HG03575 (cell line): Measurements from ENCODE around the gene PLA2G4F.

Source experiments
- ATAC-seq: cut with Tn5 transposase; IDR thresholded peaks from one replicate; pipeline ENCODE4 v1.9.1; 2021; ENCODE audit not compliant: unreplicated experiment, insufficient number of reproducible peaks, low FRiP score; ENCODE audit errors: extremely low read depth

Gene PLA2G4F

DNA sequence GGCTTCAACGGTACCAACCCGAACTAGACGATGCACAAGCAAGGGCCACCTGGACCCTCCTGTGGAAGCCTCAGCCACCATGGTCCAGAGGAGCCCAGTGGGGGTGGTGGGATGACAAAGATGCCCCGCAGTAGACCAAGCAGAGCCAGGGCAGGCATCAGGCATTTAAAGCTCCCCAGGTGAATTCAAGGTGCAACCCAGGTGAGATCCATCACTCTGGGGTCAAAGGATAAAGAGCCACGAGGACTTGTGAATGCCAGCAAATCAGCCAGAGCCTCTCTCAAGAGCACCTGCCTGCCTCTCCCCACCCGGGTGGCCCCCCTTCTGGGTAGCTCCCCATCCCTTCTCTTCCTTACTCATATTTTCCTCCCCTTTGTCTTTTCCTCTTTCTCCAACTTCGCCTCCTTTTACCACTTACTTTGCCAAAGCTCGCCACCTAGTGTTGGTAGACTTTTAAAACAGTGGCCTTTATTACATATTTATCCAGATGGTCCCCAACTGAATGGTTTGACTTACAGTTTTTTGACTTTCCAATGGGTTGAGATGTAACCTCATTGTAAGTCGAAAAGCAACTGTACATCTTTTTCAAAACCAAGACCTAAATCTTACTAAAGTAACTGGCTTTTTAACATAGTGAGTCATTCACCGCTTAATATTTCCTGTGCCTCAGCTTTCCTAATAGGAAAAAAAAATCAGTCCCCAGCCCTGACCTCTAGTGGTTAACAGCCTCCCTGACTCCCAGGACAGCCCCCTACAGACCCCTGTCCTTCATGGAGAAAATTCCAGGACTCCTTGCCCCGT lies 18.8 kb downstream of the PLA2G4F start:
- ATAC-seq = no peak

DNA sequence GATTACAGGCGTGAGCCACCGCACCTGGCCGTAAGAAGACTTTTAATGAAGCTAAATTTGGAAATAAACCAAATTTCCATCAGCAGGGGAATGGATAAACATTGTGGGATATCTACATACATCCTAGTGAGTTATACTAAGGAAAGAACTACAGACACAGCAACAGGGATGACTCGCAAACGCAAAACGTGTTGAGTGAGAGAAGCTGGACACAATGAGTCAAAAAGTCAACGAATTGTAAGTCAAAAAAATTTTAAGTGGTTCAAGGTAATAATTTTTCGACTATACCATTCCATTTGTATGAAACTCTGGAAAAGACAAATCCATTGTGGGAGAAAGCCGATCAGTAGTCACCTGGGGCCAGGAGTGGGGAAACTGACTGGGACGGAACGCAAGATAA lies 19.9 kb downstream of the PLA2G4F start:
- ATAC-seq = no peak

DNA sequence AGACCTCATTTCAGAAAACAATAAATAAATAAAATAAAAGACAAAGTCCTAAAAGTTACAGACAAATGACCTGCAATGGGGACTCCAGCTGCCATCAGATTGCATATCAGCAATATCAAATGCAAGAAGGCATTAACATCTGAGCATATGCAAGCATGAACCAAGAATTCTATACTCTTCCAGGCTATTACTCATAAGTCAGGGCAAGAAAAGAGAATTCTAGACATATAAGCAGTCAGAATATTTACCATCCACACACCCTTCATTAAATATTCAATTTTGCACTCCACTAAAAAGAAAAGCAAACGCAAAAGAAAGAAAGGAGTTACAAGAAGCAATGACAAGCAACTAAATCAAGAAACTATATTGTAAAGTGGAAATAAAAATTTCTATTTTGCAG lies 21.1 kb downstream of the PLA2G4F start:
- ATAC-seq = no peak

DNA sequence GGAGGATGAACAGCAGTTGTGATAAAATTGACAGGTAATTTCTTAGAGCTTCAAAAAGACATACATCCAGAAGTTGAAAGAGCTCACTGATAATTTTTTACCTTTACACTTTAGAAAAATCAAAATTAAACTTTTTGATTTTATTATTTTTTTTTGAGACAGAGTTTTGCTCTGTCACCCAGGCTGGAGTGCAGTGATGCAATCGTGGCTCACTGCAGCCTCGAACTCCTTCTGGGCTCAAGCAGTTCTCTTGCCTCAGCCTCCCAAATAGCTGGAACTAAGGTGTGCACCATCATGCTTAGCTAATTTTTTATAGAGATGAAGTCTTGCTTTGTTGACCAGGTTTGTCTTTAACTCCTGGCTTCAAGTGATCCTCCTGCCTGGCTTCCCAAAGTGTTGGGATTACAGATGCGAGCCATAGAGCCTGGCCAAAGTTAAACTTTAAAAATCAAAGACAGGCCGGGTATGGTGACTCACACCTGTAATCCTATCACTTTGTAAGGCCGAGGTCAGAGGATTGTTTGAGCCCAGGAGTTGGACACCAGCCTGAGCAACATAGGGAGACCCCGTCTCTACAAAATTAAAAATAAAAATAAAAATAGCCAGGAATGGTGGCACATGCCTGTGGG lies 21.7 kb downstream of the PLA2G4F start:
- ATAC-seq = no peak

DNA sequence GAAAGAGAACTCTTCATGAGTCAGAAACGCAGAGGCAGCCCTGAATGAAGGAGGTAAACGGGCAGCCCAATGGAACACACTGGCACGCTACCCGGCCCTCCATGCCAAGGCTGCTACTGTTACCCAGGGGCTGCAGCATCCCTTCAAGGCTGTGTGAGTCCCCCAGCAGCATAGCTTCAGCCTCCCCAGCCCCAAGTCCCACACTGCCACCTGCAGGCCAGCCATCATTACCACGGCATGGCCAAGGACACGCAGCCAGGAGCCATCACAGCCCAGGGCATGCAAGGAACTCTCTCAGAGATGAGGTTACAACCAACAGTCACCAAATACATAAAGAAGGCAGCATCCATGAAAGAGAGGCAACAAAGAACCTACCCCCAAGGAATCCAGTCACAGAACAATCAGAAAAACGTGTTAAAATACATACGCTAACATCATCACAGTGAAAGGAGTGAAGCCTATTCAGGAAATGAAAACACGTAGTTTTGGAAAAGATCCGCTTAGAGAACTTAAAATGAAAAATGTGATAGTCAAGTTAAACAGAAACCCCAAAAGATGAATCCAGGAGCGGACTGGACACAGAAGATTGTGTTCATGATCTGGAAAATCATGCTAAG lies 22.4 kb downstream of the PLA2G4F start:
- no peak for ATAC-seq

DNA sequence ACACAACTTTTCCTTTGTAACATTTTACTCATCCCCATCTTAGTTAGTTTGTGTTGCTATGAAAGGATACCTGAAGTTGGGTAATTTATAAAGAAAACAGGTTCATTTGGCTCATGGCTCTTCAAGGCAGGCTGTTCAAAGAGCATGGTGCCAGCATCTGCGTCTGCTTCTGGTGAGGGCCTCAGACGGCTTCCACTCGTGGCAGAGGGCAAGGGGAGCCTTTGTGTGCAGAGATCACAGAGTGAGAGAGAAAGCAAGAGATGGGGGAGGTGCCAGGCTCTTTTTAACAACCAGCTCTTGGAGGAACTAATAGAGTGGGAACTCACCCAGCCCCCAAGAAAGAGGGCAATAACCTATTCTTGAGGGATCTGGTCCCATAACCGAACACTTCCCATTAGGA lies 23.1 kb downstream of the PLA2G4F start:
- ATAC-seq = no peak

DNA sequence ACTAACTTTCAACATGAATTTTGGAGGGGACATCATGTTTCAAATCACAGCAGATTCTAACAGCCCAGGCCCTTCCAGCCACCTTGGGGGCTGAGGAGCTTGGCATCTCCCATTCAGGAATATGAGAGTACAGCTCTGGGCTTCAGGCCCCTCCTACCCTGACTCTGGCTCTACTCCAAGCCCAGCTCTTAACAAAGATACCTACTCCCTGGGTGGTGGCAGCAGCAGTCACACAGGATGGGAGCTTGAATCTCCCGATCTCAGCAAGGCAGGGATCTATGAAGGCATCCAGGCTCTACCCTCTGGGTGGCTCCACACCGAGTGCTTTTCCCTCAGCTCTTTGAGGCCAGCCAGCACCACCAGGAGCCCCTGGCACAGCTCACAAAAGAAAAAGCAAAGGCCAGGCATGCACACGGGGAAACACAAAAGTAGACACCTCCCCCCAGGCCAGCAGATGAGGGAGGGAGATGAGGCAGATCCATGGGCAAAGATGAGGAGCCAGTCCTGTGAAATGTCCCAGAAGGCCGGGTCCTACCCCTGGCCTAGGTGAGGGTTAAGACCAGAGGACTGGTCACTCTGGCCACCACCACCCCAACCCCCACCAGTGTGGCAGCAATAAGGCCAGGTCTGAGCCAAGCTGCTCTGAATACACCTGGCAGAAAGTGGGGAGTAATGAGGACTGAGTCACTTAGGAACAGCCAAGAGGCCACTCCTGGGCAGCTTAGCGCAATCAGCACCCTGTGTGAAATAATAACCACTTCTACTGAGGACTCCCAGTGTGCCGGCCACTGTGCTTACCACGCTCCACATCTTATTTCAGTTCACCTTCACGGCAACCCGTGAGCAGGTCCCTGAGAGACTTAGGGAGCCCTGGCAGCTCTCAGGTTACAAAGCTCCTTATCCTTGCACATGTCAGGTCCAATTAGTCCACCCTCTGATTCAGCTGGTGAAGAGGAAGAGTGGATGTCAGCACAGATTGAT lies 24.3 kb downstream of the PLA2G4F start:
- ATAC-seq = no peak

DNA sequence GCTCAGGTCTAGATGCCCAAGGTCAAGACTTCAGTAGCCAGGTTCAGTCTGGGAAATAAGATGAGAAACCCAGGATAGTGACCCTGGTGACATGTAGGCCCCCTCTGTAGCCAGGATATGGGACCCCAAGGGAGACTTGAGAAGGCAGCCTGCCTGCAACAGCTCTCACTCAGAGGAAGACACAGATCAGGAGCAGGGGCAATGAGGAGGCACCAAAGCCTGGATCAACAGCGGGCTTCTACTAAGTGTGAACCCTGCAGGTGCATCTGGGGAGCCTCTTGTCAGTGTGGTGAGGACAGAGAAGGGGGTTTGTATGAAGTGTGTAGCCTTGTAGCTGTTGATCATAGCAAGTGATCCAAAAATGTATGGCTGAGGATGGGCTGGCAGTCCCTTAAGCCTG lies 25.4 kb downstream of the PLA2G4F start:
- ATAC-seq = no peak

DNA sequence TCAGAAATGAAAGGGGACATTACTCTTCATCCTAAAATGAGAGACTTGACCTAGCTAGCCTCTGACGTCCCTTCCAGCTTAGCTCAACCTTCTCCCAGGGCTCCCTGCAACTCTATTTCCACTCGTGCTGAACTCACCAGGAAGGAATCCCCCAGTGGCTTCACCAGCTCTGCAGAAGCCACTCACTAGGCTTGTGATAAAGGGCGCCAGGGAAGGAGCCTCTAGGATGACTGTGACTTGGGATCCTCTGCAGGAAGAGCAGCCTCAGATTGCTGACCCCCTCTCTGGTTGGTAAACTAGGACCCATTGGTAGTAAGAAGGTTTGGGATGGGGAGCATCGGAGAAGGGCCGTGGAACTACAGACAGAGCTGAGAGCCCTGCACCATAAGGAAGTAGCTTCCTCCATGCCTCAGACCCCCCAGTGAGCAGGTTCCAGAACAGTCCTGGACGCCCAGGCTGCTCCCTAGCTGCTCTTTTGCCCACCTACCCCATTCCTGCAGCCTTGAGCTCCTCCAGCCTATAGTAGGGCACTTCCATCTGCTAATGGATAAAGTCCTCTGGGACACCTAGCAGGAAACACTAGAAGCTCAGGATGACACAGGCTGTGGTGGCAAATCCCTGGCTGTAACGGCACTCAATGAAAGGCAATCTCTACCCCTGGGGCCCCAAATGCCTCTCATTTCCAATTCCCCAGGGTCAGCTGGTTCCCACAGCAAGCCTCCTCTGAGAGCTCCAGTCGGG lies 26.0 kb downstream of the PLA2G4F start:
- ATAC-seq = no peak

DNA sequence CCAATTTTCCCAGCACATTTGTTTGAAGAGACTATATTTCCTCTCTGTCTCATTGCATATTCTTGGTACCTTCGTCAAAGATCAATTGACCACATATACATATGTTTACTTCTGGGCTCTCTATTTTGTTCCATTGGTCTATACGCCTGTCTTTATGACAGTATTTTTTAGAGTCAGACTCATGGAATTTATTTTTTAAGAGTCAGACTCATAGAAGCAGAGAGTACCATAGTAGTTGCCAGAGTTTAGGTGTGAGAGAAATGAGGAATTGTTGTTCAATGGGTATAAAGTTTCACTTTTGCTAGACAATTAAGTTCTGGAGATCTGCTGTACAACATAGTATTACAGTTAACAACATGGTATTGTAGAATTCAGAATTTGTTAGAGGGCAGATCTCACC lies 27.1 kb downstream of the PLA2G4F start:
- no peak for ATAC-seq

DNA sequence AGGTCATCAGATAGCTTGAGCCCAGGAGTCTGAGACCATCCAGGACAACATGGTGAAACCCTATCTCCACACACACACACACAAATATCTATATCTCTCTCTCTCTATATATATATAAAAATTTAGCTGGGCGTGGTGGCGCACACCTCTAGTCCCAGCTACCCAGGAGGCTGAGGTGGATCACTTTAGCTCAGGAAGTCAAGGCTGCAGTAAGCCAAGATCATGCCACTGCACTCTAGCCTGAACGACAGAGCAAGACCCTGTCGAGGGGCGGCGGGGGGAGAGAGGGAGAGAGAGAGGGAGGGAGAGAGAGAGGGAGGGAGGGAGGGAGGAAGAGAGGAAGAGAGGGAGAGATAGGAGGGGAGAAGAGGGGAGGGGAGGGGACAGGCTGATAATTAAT lies 28.0 kb downstream of the PLA2G4F start:
- ATAC-seq = no peak

DNA sequence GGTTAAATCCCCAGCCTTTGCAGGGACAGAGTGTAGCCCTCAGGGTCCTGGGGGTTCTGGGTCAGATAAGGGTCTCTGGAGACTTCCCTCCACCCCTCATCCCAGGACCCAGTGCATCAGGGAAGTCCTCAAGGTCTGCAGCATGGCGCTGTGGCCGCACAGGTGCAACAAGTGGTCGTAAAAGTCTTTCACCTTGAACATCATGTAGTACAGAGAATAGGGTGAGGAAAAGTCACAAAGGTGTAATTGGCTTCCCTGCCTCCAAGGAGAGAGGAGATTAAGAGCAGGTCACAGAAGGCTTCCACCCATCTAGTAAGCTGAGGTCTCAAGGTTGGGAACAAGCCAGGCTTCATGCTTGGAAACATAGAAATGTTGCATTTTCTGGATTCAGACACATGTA lies 32.9 kb downstream of the PLA2G4F start:
- no peak for ATAC-seq

DNA sequence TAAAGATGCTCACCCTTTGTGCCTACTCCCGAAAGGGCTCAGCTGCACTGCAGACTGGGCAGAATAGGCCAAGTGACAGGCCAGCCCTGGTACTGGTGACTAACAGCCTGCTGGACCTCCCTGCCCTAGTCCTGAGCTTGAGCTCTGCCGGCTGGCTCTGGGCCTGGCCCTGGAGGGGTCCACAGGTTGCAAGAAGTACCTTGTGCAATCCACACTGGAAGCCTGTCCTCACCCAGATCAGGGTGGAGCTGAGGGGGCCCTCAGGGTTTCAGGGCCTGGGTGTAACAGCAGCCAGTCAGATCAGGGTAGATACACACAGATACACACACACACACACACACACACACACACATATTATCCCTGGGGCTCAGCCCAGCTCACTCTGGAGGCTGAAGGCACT lies 34.8 kb downstream of the PLA2G4F start:
- no peak for ATAC-seq

DNA sequence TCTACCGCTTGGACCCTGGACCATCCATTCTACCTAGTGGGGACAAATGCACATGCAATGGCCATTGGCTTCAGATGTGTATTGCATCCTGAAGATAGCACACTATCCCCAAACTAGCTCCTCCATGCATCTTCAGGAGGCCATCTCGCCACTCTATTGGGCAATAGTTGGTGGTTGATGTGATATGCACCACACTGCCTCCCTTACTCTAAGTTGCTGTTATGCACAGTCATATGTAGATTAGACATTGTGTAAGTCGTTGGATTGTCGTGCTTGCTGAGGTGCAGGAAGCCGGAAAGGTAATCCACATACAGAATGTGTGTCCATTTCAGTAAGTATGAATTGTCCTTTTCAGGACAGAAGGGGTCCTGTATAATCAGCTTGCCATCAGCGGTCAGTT lies 35.4 kb downstream of the PLA2G4F start:
- ATAC-seq = no peak

DNA sequence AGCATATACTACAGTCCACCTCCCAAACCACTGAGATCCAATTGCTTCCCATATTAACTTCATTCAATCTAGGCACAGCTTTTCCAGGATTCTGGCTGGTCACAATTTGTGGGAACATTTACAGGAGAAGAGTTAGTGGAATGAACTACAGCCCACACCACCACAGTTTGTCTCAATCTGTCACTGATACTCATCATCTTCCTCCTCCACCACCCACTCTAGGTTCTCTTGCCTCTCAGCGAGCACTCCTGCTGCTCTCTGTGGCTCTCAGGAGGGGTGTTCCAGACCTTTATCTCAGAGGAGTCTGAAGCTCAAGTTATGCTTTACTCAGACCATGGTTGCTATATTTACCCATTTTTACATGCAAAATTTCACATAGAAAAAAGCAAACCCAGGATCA lies 36.2 kb downstream of the PLA2G4F start:
- ATAC-seq = no peak

DNA sequence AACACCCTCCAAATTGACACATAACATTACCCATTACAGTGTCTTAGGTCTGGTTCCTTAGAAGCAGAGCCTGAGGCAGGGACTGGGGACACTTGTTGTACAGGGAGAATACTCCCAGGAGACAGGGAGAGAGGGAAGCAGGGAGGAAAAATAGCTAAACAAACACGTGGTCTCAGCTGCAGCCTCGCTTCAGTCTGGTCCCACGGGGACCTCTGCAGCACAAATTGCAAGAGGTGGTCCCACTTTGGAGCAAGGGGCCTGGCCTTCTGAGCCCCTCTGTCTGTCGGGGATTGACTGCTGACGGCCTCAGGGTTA lies 37.0 kb downstream of the PLA2G4F start:
- ATAC-seq = no peak

DNA sequence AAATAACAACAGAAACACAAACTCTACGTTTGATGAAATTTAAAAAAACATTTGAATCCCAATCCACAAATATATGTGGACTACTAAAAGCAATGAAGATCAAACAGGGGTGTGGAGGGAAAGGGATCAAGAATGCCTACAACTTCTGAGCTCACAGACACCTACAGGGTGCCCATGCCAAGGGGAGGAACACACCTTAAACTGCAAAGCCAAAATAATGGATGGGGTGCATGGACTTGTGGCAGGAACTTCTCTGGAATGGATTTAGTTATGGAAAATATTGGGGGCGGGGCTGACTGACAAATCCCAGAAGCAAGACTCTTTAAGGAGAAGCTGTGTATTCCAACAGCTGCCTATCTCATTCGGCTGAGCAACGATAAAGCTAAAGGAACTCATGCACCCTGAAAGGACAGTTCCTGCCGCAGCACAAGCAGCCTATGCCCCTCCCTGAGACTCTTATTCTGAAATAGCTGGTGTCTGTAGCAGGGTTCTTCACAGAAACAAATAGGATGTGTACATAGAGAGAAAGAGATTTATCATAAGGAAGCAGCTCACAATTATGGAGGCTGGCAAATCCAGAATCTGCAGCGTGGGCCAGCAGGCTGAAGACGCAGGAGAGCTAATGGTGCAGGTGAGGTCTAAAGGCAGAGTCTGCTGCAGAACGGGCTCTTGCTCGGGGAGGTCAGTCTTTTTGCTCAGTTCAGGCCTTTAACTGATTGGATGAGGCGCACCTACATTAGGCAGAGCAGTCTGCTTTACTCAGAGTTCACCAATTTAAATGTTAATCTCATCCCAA lies 37.6 kb downstream of the PLA2G4F start:
- no peak for ATAC-seq

DNA sequence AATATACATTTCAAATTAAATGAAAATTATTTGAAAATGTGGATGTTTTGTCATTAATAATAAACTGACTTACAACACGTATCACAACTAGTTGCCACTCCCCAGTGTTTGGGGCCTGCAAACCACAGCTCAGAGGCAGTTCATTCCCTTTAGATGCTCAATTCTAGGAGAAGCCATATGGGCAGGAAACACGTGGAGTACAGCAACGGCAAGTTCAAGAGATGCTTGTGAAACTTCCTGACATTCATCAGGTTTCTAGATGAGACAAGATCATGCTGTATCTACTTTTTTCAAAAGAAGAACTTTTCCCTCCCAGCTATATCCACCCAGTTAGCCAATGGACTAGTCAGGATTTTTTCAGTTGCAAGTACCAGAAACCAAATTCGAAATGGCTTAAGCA lies 44.5 kb downstream of the PLA2G4F start:
- ATAC-seq = no peak
